ENCODE data around the gene RAPGEF2. TPM values are rescaled to one million over a fixed set of nuclear protein-coding genes. Genes with fewer than 3 reads are reported as not detected.
A peak's percentile ranks its signal among the peaks of the same experiment; 100 is the strongest.

RAPGEF2 gene
- total and polyA plus RNA-seq, 7 donors, result 4.6 to 35.2 (median 20.4) TPM

DNA sequence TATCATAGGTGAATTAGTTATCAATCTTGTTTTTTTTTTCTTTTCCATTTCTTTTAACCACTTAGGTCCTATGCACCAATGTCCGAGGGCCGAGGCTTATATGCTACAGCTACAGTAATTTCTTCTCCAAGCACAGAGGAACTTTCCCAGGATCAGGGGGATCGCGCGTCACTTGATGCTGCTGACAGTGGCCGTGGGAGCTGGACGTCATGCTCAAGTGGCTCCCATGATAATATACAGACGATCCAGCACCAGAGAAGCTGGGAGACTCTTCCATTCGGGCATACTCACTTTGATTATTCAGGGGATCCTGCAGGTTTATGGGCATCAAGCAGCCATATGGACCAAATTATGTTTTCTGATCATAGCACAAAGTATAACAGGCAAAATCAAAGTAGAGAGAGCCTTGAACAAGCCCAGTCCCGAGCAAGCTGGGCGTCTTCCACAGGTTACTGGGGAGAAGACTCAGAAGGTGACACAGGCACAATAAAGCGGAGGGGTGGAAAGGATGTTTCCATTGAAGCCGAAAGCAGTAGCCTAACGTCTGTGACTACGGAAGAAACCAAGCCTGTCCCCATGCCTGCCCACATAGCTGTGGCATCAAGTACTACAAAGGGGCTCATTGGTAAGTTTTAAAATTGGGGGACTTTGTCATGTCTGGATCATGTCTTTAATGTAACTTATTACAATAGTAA, 250.7 kb downstream of the RAPGEF2 start:
- no peak for ATAC-seq
- Histone ChIP-seq H3K36me3 (ENCODE audit: insufficient read depth in 1 of 2, low read depth in 1 of 2) (peaks cover 4 to 96% of the 10 kb centered on the region in 2 donors), H3K4me1 (no peaks in the 10 kb centered on the region), H3K9me3 (no peaks in the 10 kb centered on the region), H3K27ac (no peak overlapping the region), H3K27me3 (ENCODE audit: insufficient read depth in 3 of 3, low read length in 2 of 3) (no peaks in the 10 kb centered on the region), H3K4me3 (no peak overlapping the region)
- TF ChIP-seq, protein P1, sequence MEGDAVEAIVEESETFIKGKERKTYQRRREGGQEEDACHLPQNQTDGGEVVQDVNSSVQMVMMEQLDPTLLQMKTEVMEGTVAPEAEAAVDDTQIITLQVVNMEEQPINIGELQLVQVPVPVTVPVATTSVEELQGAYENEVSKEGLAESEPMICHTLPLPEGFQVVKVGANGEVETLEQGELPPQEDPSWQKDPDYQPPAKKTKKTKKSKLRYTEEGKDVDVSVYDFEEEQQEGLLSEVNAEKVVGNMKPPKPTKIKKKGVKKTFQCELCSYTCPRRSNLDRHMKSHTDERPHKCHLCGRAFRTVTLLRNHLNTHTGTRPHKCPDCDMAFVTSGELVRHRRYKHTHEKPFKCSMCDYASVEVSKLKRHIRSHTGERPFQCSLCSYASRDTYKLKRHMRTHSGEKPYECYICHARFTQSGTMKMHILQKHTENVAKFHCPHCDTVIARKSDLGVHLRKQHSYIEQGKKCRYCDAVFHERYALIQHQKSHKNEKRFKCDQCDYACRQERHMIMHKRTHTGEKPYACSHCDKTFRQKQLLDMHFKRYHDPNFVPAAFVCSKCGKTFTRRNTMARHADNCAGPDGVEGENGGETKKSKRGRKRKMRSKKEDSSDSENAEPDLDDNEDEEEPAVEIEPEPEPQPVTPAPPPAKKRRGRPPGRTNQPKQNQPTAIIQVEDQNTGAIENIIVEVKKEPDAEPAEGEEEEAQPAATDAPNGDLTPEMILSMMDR (IDR thresholded peaks at IDR 0.05), result no peak
- intact Hi-C loops (cut with DNase I), result no loop called here
- 95 to 96% (median 96%) methylated on average over 15 of the region's 15 CpGs for WGBS, 3 donors
- DNase-seq, result no peak

DNA sequence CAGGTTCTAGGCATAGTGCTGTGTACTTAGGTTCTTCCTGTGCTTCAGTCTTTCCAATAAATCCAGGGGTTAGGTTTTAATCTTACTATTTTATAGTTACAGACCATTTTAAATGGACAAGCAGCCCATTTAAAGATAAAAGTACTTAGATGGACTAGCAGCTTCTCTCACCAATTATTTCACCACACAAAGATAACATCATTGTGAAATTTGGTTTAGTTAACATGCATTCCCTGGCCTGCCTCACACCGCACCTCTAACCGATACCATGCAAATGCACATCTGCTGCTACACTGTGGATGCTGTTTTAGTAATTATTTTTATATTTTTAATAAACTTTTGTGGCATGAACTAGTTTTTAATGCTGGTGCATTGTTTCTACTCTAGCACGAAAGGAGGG, 252.6 kb downstream of the RAPGEF2 start:
- Histone ChIP-seq H3K36me3 (ENCODE audit: insufficient read depth in 1 of 2, low read depth in 1 of 2) (peaks cover 4 to 100% of the 10 kb centered on the region in 2 donors), H3K27me3 (ENCODE audit: insufficient read depth in 3 of 3, low read length in 2 of 3) (no peaks in the 10 kb centered on the region), H3K27ac (no peak overlapping the region), H3K4me3 (no peak overlapping the region), H3K4me1 (no peaks in the 10 kb centered on the region), H3K9me3 (no peaks in the 10 kb centered on the region)
- TF ChIP-seq, protein P1 (IDR thresholded peaks at IDR 0.05), result no peak
- DNase-seq (no peak), ATAC-seq (no peak)
- 97 to 100% (median 98%) methylated on average over 3 of the region's 3 CpGs for WGBS, 3 donors
- intact Hi-C loops (cut with DNase I), result no loop called here

DNA sequence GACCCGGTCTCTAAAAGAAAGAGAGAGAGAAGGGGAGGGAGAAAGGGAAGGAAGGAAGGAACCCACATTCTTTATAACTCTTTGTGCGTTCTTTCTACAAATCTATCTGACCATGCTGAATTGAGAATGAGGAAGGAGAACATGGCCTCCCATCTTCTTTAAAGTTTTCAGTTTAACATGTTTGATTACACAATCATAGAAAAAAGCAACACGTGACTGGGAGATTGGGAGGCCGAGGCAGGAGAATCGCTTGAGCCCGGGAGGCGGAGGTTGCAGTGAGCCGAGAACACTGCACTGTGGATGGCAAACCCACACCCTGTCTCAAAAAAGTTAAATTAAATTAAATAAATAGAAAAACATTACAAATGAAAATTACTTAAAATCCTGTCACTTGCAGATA, 254.5 kb downstream of the RAPGEF2 start:
- peaks cover 4 to 90% of the 10 kb centered on the region in 2 donors for H3K36me3 ChIP-seq (ENCODE audit: insufficient read depth in 1 of 2, low read depth in 1 of 2)
- intact Hi-C loops (cut with DNase I), result no loop called here
- WGBS, 3 donors, result 95 to 96% (median 95%) methylated on average over 8 of the region's 8 CpGs

DNA sequence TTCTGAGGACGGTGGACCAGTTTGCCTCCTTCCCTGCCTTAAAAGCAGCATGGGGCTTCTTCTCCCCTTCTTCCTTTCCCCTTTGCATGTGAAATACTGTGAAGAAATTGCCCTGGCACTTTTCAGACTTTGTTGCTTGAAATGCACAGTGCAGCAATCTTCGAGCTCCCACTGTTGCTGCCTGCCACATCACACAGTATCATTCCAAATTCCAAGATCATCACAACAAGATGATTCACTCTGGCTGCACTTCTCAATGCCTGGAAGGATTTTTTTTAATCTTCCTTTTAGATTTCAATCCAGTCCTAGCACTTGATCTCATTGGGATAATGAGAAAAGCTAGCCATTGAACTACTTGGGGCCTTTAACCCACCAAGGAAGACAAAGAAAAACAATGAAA, 255.3 kb downstream of the RAPGEF2 start:
- Histone ChIP-seq H3K4me3 (no peak overlapping the region), H3K9me3 (no peaks in the 10 kb centered on the region), H3K36me3 (ENCODE audit: insufficient read depth in 1 of 2, low read depth in 1 of 2) (peaks cover 4 to 82% of the 10 kb centered on the region in 2 donors), H3K4me1 (no peaks in the 10 kb centered on the region), H3K27ac (no peak overlapping the region), H3K27me3 (ENCODE audit: insufficient read depth in 3 of 3, low read length in 2 of 3) (no peaks in the 10 kb centered on the region)
- WGBS, 3 donors, result 62 to 76% (median 70%) methylated on average over 2 of the region's 2 CpGs
- DNase-seq, result no peak
- TF ChIP-seq, protein P1 (IDR thresholded peaks at IDR 0.05), result no peak
- intact Hi-C loops (cut with DNase I), result no loop called here
- peak in 1 of 4 donors; percentile 70 for ATAC-seq

More for the DNA sequence above, 254.5 kb downstream of the RAPGEF2 start:
- Histone ChIP-seq H3K4me3 (no peak overlapping the region), H3K4me1 (no peaks in the 10 kb centered on the region), H3K27ac (no peak overlapping the region), H3K27me3 (ENCODE audit: insufficient read depth in 3 of 3, low read length in 2 of 3) (no peaks in the 10 kb centered on the region), H3K9me3 (no peaks in the 10 kb centered on the region)
- TF ChIP-seq, protein P1 (IDR thresholded peaks at IDR 0.05), result no peak
- no peak for ATAC-seq
- DNase-seq, result no peak

DNA sequence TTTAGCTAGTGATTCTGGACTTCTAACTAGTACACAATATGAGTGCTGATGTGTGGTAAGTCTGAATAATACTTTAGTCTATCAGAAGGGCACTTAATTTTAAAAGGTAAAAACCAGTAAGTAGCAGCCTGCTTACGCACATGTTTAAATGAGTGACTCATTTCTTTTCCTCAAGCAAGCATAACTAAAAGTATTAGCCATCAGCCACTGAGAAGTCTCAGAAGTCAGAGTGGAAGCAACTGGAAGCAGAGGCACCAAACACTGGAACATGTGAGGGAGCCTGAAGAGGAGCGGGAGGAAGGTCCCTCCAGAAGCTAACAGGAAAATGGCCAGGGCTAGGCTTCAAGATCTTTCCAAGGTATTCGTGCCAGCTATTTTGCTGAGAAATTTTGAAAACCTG, 257.7 kb downstream of the RAPGEF2 start:
- H3K4me3 ChIP-seq, result no peak overlapping the region
- H3K9me3 ChIP-seq, result no peaks in the 10 kb centered on the region
- ATAC-seq, result no peak
- peaks cover 4 to 58% of the 10 kb centered on the region in 2 donors for H3K36me3 ChIP-seq (ENCODE audit: insufficient read depth in 1 of 2, low read depth in 1 of 2)
- no peaks in the 10 kb centered on the region for H3K27me3 ChIP-seq (ENCODE audit: insufficient read depth in 3 of 3, low read length in 2 of 3)
- TF ChIP-seq, protein P1 (IDR thresholded peaks at IDR 0.05), result no peak
- H3K4me1 ChIP-seq, result no peaks in the 10 kb centered on the region
- DNase-seq, result no peak
- no peak overlapping the region for H3K27ac ChIP-seq
- intact Hi-C loops (cut with DNase I), result no loop called here
- WGBS, 3 donors, result 91 to 97% (median 95%) methylated on average over 3 of the region's 3 CpGs
